Caco-2 (cell line): ENCODE results near the gene PRDM10. TPM values are rescaled to one million over a fixed set of nuclear protein-coding genes. Genes with fewer than 3 reads are reported as not detected.
A peak's percentile ranks its signal among the peaks of the same experiment; 100 is the strongest.

ENCODE experiments used
- BruUV-seq: library from RNA; stranded (reverse); fragments of 400-500 nt; replicated peaks from 2 replicates; lab custom pipeline; 2021; lab: Mats Ljungman, UMichigan
- CTCF ChIA-PET: fragments of 300-600 bp; sonication (Branson Sonifier 250); formaldehyde crosslinking; loops from one replicate; lab custom pipeline; 2022; ENCODE audit warnings: antibody characterized with exemption; lab: Charles Lee
- POLR2A ChIA-PET: fragments of 300-600 bp; sonication (Branson Sonifier 250); formaldehyde crosslinking; loops from one replicate; lab custom pipeline; 2022; ENCODE audit warnings: antibody characterized with exemption; lab: Charles Lee
- DNase-seq, 2 experiments: peaks; one replicate each; pipeline versions ENCODE4 v3.0.0 to v3.0.0-alpha.2; 2020 to 2022
- H3K27me3 ChIP-seq: replicated peaks from 2 replicates; pipeline ENCODE4 v1.6.0; 2011; ENCODE audit warnings: low read length; ENCODE audit not compliant: control insufficient read depth, insufficient read depth
- H3K36me3 ChIP-seq: 2 replicates; pipeline ENCODE4 v1.5.1; 2011; ENCODE audit warnings: low read length; ENCODE audit not compliant: control insufficient read depth, insufficient read depth
- H3K4me1 ChIP-seq: fragments of 250-450 bp; sonication (Bioruptor Pico); 2 replicates; pipeline ENCODE4 v1.5.1; 2020; ENCODE audit warnings: mild to moderate bottlenecking
- H3K4me3 ChIP-seq: 2 replicates; pipeline ENCODE4 v1.5.1; 2011; ENCODE audit warnings: low read depth, mild to moderate bottlenecking, control low read depth, low read length
- H3K9me3 ChIP-seq: fragments of 250-450 bp; sonication (Bioruptor Pico); 2 replicates; pipeline ENCODE4 v1.5.1; 2020; ENCODE audit warnings: mild to moderate bottlenecking, moderate library complexity
- H3K27ac Mint-ChIP-seq: one replicate; pipeline ENCODE4 v1.8.0; 2022; ENCODE audit warnings: mixed read lengths; ENCODE audit not compliant: unreplicated experiment
- H3K27me3 Mint-ChIP-seq: one replicate; pipeline ENCODE4 v1.8.0; 2022; ENCODE audit warnings: mixed read lengths; ENCODE audit not compliant: insufficient read depth, unreplicated experiment
- H3K36me3 Mint-ChIP-seq: one replicate; pipeline ENCODE4 v1.8.0; 2022; ENCODE audit warnings: mild to moderate bottlenecking, mixed read lengths; ENCODE audit not compliant: insufficient read depth, unreplicated experiment
- H3K4me1 Mint-ChIP-seq: one replicate; pipeline ENCODE4 v1.8.0; 2022; ENCODE audit warnings: low read depth, mixed read lengths; ENCODE audit not compliant: unreplicated experiment
- H3K4me3 Mint-ChIP-seq: one replicate; pipeline ENCODE4 v1.8.0; 2022; ENCODE audit warnings: mild to moderate bottlenecking, moderate library complexity, mixed read lengths; ENCODE audit not compliant: unreplicated experiment
- H3K9me3 Mint-ChIP-seq: one replicate; pipeline ENCODE4 v1.8.0; 2022; ENCODE audit warnings: mixed read lengths; ENCODE audit not compliant: unreplicated experiment
- intact Hi-C: fragments of 100-400 bp; cut with micrococcal nuclease; formaldehyde crosslinking; loops from one replicate; pipeline ENCODE4 v1.10.0; 2022; ENCODE audit not compliant: unreplicated experiment
- total RNA-seq: library from RNA; stranded (reverse); gene quantifications from 2 replicates; pipeline ENCODE4 v1.2.3, GENCODE V29; 2022
- TF ChIP-seq, protein P1 (sequence below), 2 experiments: fragments of 200-600 bp in 1 of 2; IDR thresholded peaks; 1 replicate in 1 of 2; 2 replicates in 1 of 2; pipeline versions ENCODE4 v1.5.1 to v1.8.0; 2011 to 2022; ENCODE audit warnings: antibody characterized with exemption in 1 of 2, control low read depth in 1 of 2, inconsistent platforms in 1 of 2, low read depth in 1 of 2, low read length in 1 of 2, mild to moderate bottlenecking in 1 of 2, moderate library complexity in 1 of 2; ENCODE audit not compliant: insufficient read depth in 1 of 2, severe bottlenecking in 1 of 2, unreplicated experiment in 1 of 2

The PRDM10 gene
- total RNA-seq, 1 experiment from 2014 or later, result 11.8 TPM

DNA sequence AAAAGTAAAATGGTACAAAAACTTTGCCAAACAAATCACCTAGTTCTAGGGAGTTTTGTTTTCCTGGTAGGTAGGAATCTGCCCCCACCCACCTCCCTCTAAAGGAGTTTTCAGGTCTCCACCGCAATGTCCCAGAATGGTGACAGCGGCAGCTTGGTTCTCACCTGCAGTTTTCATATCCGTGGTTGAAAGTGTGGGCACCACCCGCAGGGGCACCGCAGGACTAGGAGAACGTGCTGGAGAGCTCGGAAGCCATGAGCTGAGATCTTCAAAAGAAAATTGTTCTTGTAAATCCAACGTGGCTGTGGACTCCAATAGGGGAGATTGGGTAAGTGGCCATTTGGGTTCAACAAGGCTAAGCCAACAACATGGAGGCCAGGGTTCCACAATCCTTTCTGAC lies 118.1 kb downstream of the PRDM10 start:
- no TSS peak for BruUV-seq
- intact Hi-C loops, result no loop called here
- peaks cover 100% of the 10 kb centered on the region for H3K36me3 Mint-ChIP-seq
- DNase-seq, result no peak
- CTCF ChIA-PET, result no interaction called here
- H3K4me3 Mint-ChIP-seq, result no peak overlapping the region
- Histone ChIP-seq H3K27me3 (no peaks in the 10 kb centered on the region), H3K9me3 (no peaks in the 10 kb centered on the region), H3K36me3 (peaks cover 25% of the 10 kb centered on the region), H3K4me1 (no peaks in the 10 kb centered on the region), H3K4me3 (no peak overlapping the region)
- no peaks in the 10 kb centered on the region for H3K4me1 Mint-ChIP-seq
- H3K9me3 Mint-ChIP-seq, result no peaks in the 10 kb centered on the region
- H3K27ac Mint-ChIP-seq, result no peak overlapping the region
- TF ChIP-seq, protein P1, sequence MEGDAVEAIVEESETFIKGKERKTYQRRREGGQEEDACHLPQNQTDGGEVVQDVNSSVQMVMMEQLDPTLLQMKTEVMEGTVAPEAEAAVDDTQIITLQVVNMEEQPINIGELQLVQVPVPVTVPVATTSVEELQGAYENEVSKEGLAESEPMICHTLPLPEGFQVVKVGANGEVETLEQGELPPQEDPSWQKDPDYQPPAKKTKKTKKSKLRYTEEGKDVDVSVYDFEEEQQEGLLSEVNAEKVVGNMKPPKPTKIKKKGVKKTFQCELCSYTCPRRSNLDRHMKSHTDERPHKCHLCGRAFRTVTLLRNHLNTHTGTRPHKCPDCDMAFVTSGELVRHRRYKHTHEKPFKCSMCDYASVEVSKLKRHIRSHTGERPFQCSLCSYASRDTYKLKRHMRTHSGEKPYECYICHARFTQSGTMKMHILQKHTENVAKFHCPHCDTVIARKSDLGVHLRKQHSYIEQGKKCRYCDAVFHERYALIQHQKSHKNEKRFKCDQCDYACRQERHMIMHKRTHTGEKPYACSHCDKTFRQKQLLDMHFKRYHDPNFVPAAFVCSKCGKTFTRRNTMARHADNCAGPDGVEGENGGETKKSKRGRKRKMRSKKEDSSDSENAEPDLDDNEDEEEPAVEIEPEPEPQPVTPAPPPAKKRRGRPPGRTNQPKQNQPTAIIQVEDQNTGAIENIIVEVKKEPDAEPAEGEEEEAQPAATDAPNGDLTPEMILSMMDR (IDR thresholded peaks at IDR 0.05; ENCODE audit: insufficient read depth in 1 of 2, low read depth in 1 of 2, low read length in 1 of 2, severe bottlenecking in 1 of 2, unreplicated experiment in 1 of 2), result no peak
- POLR2A ChIA-PET, result no interaction called here
- no peaks in the 10 kb centered on the region for H3K27me3 Mint-ChIP-seq

DNA sequence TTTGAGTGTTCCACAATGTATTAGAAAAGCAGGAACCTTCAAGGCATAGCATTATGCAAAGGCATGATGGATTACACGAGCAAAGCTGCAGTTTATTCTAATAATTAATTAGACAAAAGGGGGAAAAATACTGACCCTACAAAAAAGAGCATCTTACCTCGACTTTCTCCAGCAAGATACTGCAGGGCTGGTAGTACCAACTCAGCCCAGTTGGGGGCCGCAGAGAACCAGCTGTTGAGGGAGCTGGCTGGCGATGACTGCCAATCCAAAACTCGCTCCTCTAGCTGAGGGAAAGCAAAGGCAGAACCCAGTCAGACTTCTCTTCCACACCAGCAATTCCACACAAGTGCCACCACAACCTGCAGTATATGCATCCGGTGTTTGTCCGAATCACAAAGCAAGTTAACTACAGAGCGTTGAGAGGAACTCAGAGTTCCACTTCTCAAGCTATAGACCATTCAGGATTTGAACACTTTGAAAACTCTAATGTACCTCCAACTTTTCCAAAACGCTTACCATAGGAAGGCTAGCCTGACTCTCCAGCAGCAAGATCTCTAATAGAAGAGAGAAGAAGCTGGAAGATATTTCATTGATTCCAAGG lies 121.0 kb downstream of the PRDM10 start:
- Mint-ChIP-seq H3K4me3 (no peak overlapping the region), H3K4me1 (no peaks in the 10 kb centered on the region), H3K9me3 (no peaks in the 10 kb centered on the region), H3K27ac (no peak overlapping the region), H3K27me3 (no peaks in the 10 kb centered on the region), H3K36me3 (peaks cover 100% of the 10 kb centered on the region)
- Histone ChIP-seq H3K4me3 (no peak overlapping the region), H3K36me3 (peaks cover 29% of the 10 kb centered on the region), H3K4me1 (no peaks in the 10 kb centered on the region), H3K9me3 (no peaks in the 10 kb centered on the region), H3K27me3 (no peaks in the 10 kb centered on the region)
- POLR2A ChIA-PET, result interaction anchor here (0.5 to 0.8 kb wide), 2 partner anchors 14 to 20 kb away, joined by 4 to 5 read pairs; no protein-coding TSS in a partner anchor
- no TSS peak for BruUV-seq
- CTCF ChIA-PET, result interaction anchor here (0.6 to 1.8 kb wide), 20 partner anchors 13 to 331 kb away, joined by 3 to 32 read pairs (median 3); partner anchors contain the start of gene NFRKB
- intact Hi-C loops, result loop anchor here (1.0 kb wide), 2 partner anchors 251 to 332 kb away; no protein-coding TSS in a partner anchor
- peak; percentile 72 to 84 for DNase-seq
- TF ChIP-seq, protein P1 (IDR thresholded peaks at IDR 0.05; ENCODE audit: insufficient read depth in 1 of 2, low read depth in 1 of 2, low read length in 1 of 2, severe bottlenecking in 1 of 2, unreplicated experiment in 1 of 2), result peak; percentile 94 to 96

DNA sequence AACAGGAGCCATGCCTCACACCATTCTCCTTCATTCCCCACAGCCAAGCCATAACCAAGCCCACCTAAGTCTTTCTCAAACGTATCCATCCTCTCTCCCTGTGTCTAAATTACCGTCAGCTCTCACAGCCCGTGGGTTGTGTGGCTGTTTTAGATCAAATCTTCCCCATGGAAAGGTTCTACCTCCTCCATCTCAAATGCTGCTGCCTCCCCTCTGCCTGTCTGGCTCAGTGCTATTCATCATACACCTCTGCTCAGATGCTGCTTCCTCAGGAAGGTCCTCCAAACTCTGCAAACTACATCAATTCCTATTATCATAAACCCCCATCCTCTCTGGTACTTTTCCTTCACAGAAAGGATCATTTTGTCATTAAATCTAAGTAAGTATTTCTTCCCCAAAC lies 122.3 kb downstream of the PRDM10 start:
- H3K4me1 Mint-ChIP-seq, result no peaks in the 10 kb centered on the region
- no TSS peak for BruUV-seq
- Histone ChIP-seq H3K27me3 (no peaks in the 10 kb centered on the region), H3K9me3 (no peaks in the 10 kb centered on the region), H3K36me3 (peaks cover 28% of the 10 kb centered on the region), H3K4me1 (no peaks in the 10 kb centered on the region), H3K4me3 (no peak overlapping the region)
- peaks cover 99% of the 10 kb centered on the region for H3K36me3 Mint-ChIP-seq
- H3K4me3 Mint-ChIP-seq, result no peak overlapping the region
- no peaks in the 10 kb centered on the region for H3K27me3 Mint-ChIP-seq
- TF ChIP-seq, protein P1 (IDR thresholded peaks at IDR 0.05; ENCODE audit: insufficient read depth in 1 of 2, low read depth in 1 of 2, low read length in 1 of 2, severe bottlenecking in 1 of 2, unreplicated experiment in 1 of 2), result no peak
- POLR2A ChIA-PET, result no interaction called here
- H3K27ac Mint-ChIP-seq, result no peak overlapping the region
- intact Hi-C loops, result no loop called here
- CTCF ChIA-PET, result no interaction called here
- H3K9me3 Mint-ChIP-seq, result no peaks in the 10 kb centered on the region
- DNase-seq, result no peak
